Endodermal cell (in vitro differentiated cells): ENCODE results near the gene ANKS1B. TPM values are rescaled to one million over a fixed set of nuclear protein-coding genes. Genes with fewer than 3 reads are reported as not detected.

ENCODE experiments used
- DNase-seq: peaks from one replicate; pipeline ENCODE4 v3.0.0-alpha.2; 2017
- H3K27ac ChIP-seq: 2 replicates; pipeline ENCODE4 v1.5.1; 2013; ENCODE audit warnings: mild to moderate bottlenecking, low read depth, low read length, moderate library complexity
- H3K27me3 ChIP-seq: 2 replicates; pipeline ENCODE4 v1.6.1; 2013; ENCODE audit warnings: mild to moderate bottlenecking, low read length, moderate library complexity; ENCODE audit not compliant: insufficient read depth, control insufficient read depth, poor library complexity, severe bottlenecking
- H3K36me3 ChIP-seq: 2 replicates; pipeline ENCODE4 v1.7.0; 2013; ENCODE audit warnings: mild to moderate bottlenecking, low read length, moderate library complexity; ENCODE audit not compliant: control insufficient read depth, insufficient read depth
- H3K4me1 ChIP-seq: one replicate; pipeline ENCODE4 v1.7.0; 2013; ENCODE audit warnings: low read length; ENCODE audit not compliant: control insufficient read depth, insufficient read depth
- H3K4me3 ChIP-seq: 2 replicates; pipeline ENCODE4 v1.5.1; 2013; ENCODE audit warnings: mild to moderate bottlenecking, low read length, moderate library complexity
- H3K9ac ChIP-seq: 2 replicates; pipeline ENCODE4 v1.6.1; 2013; ENCODE audit warnings: mild to moderate bottlenecking, low read length, moderate library complexity; ENCODE audit not compliant: poor library complexity, severe bottlenecking; ENCODE audit errors: extremely low read depth
- H3K9me3 ChIP-seq: 2 replicates; pipeline ENCODE4 v1.6.1; 2013; ENCODE audit warnings: mild to moderate bottlenecking, low read length, moderate library complexity; ENCODE audit not compliant: control insufficient read depth
- H3K27ac Mint-ChIP-seq: 2 replicates; pipeline ENCODE4 v1.8.0; 2020; ENCODE audit warnings: mixed read lengths
- H3K27me3 Mint-ChIP-seq: 2 replicates; pipeline ENCODE4 v1.8.0; 2021; ENCODE audit warnings: mild to moderate bottlenecking, mixed read lengths; ENCODE audit not compliant: insufficient read depth
- H3K36me3 Mint-ChIP-seq: 2 replicates; pipeline ENCODE4 v1.8.0; 2020; ENCODE audit warnings: low read depth, mixed read lengths
- H3K4me1 Mint-ChIP-seq: 2 replicates; pipeline ENCODE4 v1.8.0; 2020; ENCODE audit warnings: mixed read lengths
- H3K4me3 Mint-ChIP-seq: 2 replicates; pipeline ENCODE4 v1.8.0; 2020; ENCODE audit warnings: mild to moderate bottlenecking, moderate library complexity, mixed read lengths
- H3K9me3 Mint-ChIP-seq: 2 replicates; pipeline ENCODE4 v1.8.0; 2020; ENCODE audit warnings: mild to moderate bottlenecking, mixed read lengths
- CTCF ChIP-seq: fragments of 200-600 bp; sonication (generic); conservative IDR thresholded peaks from 2 replicates; pipeline ENCODE4 v1.5.0; 2021; ENCODE audit warnings: antibody characterized with exemption, mild to moderate bottlenecking
- WGBS, 2 experiments: methylation state at CpG; one replicate each; pipeline versions ENCODE4 v1.1.5 to v1.1.7; 2013; ENCODE audit warnings: missing lambda C conversion rate in 2 of 2, mixed read lengths in 1 of 2; ENCODE audit not compliant: insufficient coverage in 1 of 2, insufficient read length in 1 of 2; 5-methylcytosine and 5-hydroxymethylcytosine counted together
- total RNA-seq, 2 donors: library from RNA; stranded (reverse); fragmentation: NEBNext Ultra II Directional in 1 of 2; extraction: Animal tissue kit (Norgen Biotek cat#: 25700) in 1 of 2; gene quantifications; 2 replicates in 1 of 2; 3 replicates in 1 of 2; pipeline ENCODE4 v1.2.1, GENCODE V29; 2021

ANKS1B gene
- total RNA-seq, 2 donors from 2014 or later = 28.5 to 65.8 TPM

DNA sequence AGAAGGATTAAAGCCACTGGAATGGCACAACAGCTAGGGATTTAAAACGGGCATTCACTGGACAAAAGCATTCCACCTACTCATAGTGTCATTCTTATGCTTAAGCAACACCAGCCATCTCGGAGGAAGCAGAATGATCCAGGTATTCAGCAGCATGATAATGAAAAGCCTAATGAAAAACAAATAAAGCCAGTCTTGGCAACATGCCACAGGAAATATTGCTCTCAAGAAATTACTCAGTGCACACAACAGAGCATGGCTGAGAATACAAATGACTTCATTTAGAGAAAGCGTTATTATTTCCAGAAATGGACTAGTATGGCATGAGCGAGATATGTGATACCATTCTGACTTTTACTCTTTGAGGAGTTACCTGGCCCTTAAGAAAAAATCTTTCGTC lies 897.5 kb downstream of the ANKS1B start:
- Histone ChIP-seq H3K4me3 (no peak overlapping the region), H3K27ac (no peak overlapping the region), H3K27me3 (peaks cover 84% of the 10 kb centered on the region), H3K9me3 (no peaks in the 10 kb centered on the region), H3K9ac (no peak overlapping the region), H3K36me3 (no peaks in the 10 kb centered on the region), H3K4me1 (no peaks in the 10 kb centered on the region)
- peaks cover 6% of the 10 kb centered on the region for H3K4me1 Mint-ChIP-seq
- H3K4me3 Mint-ChIP-seq = no peak overlapping the region
- peaks cover 43% of the 10 kb centered on the region for H3K27me3 Mint-ChIP-seq
- H3K27ac Mint-ChIP-seq = no peak overlapping the region
- TF ChIP-seq CTCF = no peak
- H3K36me3 Mint-ChIP-seq = no peaks in the 10 kb centered on the region
- no peaks in the 10 kb centered on the region for H3K9me3 Mint-ChIP-seq
- WGBS, 2 experiments = 89 to 93% methylated on average over 2 to 5 of the region's 5 CpGs
- DNase-seq = no peak

GRCh38 chr12:99079811-99080210 lies 904.9 kb downstream of the ANKS1B start:
- Histone ChIP-seq H3K4me1 (no peaks in the 10 kb centered on the region), H3K9me3 (no peaks in the 10 kb centered on the region), H3K4me3 (no peak overlapping the region), H3K27me3 (peaks cover 99% of the 10 kb centered on the region), H3K9ac (no peak overlapping the region), H3K36me3 (no peaks in the 10 kb centered on the region), H3K27ac (no peak overlapping the region)
- Mint-ChIP-seq H3K9me3 (no peaks in the 10 kb centered on the region), H3K27ac (no peak overlapping the region), H3K4me1 (no peaks in the 10 kb centered on the region), H3K36me3 (no peaks in the 10 kb centered on the region), H3K4me3 (no peak overlapping the region), H3K27me3 (peaks cover 80% of the 10 kb centered on the region)
- no peak for TF ChIP-seq CTCF
- DNase-seq = no peak
- 95 to 100% methylated on average over 8 to 15 of the region's 15 CpGs for WGBS, 2 experiments

- peaks cover 10% of the 10 kb centered on the region for H3K9me3 ChIP-seq
- H3K36me3 ChIP-seq = no peaks in the 10 kb centered on the region
- Mint-ChIP-seq H3K36me3 (no peaks in the 10 kb centered on the region), H3K4me1 (peaks cover 8% of the 10 kb centered on the region), H3K4me3 (no peak overlapping the region), H3K27me3 (peaks cover 91% of the 10 kb centered on the region), H3K27ac (no peak overlapping the region), H3K9me3 (no peaks in the 10 kb centered on the region)
- peaks cover 96% of the 10 kb centered on the region for H3K27me3 ChIP-seq
- no peak for TF ChIP-seq CTCF
- 83 to 84% methylated on average over 2 to 5 of the region's 5 CpGs for WGBS, 2 experiments
- no peak overlapping the region for H3K27ac ChIP-seq
- DNase-seq = no peak
- H3K4me1 ChIP-seq = no peaks in the 10 kb centered on the region
- H3K9ac ChIP-seq = no peak overlapping the region
- H3K4me3 ChIP-seq = no peak overlapping the region
These were observed 915.6 kb downstream of the ANKS1B start for GRCh38 chr12:99068993-99069747.
